NCI-H1092 treated with DMSO at 0.1 percent for 48 hours (cell line): Measurements from ENCODE around the gene GPANK1.
A peak's percentile ranks its signal among the peaks of the same experiment; 100 is the strongest.
"Not testable (repeated sequence)": the region's sequence is repeated elsewhere in the genome, so short reads cannot be mapped to it uniquely, and the experiment has no call there.

Experiments
- DNase-seq: peaks from one replicate; lab custom pipeline; 2025; lab: John Stamatoyannopoulos, UW

Gene GPANK1

DNA sequence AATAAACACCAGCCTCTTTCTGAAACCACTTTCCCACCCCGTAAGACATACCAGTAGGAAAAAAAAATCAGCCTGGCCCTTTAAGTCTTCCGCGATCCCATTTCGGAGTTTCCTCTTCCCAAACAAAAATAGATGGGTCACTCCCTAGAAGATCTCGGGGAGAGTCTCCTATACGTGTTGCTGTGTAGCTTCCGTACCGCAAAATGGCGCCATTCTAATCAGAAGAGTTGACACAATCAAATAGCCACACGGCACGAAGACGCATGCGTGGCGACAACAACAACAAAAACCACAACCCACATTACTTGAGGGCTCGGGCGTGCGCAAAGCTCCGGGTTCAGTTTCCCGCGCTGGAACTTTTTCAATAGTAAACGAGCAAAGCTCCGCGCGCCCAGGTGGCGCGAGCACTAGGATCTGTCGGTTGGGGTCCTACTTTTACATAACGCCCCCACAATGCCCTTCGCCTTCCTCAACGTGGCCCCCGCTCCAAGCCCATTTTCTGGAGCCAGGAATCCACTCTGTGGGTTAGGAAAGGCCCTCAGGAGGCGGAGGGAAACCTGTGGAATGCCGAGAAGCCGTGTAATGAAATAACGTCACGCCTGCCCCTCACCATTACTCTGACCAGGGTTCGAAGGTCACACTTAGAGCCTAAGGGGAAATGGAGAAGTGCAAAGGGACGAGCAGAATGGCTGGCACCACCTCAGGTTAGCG, at the start of gene GPANK1:
Gene GPANK1 (minus strand): TSS at position 208 of the 711 bp plus-strand sequence. CDS start 519 bp downstream, outside the sequence.
- peak; percentile 83 for DNase-seq

DNA sequence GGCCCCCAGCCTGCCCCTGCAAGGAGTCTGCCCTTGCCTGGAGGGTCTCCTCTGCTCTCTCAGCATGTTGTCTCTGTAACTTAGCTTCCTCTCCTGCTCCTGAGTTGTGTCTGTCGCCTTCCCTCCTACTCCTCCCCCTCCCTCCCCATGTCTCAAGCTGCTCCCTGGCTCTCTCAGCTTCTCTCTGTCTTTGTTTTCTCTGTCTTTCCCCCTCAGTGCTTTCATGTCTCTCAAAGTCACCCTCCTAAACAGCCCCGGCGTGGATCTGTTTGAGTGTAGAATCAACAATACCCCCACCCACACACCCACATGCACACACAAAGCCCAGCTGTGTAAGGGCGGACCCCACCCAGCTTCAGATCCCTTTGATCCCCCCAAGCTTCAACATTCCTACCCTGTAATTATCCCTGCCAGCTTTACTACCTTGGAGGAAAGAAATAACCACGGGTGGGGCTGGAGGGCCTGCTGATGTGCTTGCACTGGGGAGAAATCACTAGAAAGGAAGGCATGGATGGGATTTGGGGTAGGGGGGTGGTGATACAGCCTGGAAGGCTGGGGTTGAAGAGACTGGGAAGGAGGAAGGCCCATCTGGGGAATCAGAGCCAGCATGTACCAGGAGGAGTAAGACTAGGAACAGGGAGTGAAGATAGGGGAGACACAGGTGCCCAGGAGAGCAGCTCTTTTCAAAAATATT, 49.3 kb upstream of the GPANK1 start:
- no peak for DNase-seq

DNA sequence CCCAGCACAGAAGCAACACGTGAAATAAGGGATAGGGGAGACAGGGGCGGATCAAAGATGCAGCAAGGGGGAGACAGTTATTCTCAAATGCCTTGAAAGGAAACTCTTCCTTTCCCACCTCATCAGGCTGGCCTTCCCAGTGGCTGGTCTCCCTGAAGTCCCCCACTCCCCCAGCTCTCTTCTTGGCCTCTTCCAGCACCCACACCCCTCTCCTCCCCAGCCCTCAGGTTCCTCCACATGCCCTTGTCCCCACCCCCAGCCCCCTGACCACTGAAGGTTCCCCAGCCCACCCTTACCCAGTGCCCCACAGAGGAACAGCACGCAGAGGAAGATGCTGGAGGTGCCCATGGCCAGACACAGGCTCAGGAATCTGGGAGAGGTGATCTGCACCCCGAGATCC, 48.7 kb upstream of the GPANK1 start:
- DNase-seq, result no peak

DNA sequence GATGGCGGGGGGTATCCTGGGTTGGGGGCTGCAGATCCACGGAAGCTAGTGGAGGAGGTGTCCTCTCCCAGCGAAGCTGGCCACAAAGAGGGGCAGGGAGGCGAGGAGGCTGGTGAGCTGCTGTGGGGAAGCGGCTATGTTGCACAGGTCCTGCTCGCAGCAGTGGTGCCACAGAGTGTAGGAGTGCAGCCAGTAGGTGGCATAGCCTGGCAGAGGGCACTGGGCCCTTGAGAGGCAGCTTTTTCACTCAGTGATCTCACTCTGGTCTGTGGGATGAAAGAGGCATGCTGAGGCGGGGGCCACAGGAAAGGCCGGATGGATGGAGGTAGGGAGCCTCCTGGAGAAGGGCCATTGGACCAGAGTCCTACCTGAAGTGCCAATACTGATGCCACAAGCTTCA, 47.5 kb upstream of the GPANK1 start:
- DNase-seq, result no peak

DNA sequence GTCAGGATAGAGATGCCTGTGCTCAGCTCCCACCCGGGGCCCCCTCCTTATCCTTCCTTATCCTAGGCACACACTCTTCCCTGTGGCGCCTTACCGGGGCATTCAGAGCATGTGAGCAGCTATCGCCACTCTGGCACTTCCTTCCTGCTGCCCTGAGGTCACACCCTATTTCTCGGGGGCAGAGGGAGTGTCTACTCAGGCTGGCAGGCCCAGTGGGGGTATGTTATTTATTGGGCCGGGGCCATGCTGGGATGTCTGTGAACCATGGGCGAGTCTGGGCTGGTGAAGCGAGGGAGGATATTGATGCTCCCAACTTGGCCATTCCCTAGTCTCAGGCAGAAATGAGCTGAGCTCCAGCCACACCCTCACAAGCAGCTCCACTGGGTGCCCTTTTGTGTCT, 46.4 kb upstream of the GPANK1 start:
- DNase-seq, result no peak

DNA sequence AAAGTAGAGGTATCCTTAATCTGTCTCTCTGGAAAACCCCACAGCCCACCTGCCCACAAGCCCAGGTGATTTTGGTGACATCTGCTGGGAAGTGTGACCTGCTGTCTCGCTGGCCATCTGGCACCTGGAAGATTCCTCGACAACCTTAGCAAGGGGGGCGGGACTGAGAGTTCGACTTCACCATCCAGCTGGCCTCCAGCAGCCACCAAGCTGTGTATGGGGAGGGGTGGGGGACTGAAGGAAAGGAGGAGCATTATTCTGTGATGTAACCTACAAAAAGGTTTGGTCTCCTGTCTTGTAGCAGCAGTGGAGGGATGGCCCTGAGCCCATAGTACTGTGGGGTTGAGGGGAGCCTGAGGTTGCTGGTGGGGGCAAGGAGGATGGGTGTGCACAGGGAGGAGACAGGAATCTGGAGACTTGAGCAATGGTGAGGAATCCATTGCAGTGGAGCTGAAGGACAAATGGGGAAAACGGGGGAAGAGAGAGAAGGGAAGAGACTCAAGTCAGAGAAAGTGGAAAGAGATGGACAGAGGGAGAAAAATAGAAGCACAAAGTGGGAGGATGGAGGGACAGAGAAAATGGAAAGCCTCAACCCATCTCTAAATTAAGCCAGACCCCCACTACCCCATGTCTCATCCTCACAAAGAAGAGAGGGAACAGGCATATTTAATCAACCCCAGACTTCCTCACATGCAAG, 45.9 kb upstream of the GPANK1 start:
- DNase-seq, result no peak

DNA sequence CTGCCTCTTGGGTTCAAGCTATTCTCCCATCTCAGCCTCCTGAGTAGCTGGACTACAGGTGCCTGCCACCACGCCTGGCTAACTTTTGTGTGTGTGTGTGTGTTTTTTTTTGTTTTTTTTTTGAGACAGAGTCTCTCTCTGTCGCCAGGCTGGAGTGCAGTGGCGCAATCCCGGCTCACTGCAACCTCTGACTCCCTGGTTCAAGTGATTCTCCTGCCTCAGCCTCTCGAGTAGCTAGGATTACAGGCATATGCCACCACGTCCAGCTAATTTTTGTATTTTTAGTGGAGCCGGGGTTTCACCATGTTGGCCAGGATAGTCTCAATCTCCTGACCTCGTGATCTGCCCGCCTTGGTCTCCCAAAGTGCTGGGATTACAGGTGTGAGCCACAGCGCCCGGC, 44.4 kb upstream of the GPANK1 start:
- not testable (repeated sequence) for DNase-seq

DNA sequence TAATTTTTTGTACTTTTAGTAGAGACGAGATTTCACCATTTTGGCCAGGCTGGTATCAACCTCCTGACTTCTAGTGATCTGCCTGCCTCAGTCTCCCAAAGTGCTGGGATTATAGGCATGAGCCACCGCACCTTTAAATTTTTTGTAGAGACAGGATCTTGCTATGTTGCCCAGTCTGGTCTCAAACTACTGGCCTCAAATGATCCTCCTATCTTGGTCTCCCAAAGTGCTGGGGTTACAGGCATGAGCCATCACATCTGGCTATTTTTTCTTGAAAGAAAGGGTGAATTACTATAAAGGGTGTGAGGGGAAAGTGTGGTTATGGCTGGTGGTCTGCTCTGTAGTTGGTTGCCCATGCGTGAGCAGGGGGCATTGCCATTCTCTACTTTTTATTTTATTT, 43.4 kb upstream of the GPANK1 start:
- DNase-seq, result no peak

DNA sequence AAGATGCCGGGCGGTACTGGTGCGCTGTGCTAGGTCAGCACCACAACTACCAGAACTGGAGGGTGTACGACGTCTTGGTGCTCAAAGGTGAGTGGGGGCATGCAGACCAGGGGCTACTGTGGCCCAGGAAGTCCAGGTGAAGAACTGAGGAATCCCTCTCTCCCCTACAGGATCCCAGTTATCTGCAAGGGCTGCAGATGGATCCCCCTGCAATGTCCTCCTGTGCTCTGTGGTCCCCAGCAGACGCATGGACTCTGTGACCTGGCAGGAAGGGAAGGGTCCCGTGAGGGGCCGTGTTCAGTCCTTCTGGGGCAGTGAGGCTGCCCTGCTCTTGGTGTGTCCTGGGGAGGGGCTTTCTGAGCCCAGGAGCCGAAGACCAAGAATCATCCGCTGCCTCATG, 42.9 kb upstream of the GPANK1 start:
- DNase-seq, result no peak

DNA sequence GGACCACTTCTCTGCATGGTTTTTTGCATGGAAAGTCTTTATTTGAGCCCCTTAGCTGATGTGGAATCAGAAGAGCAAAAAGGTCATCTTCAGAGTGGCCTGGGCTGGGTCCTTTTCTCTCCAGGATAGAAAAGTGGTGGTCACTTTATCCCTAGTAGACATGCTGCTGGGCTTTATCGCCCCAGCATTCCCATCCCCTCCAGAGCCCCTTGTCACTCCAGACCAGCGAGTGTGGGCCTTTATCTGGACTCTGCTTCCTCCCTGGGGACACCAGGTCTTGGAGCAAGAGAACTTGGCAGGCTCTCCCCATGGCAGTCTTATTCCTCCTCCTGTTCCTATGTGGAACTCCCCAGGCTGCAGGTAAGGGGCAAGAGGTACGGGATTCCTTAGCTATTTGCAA, 41.8 kb upstream of the GPANK1 start, which contains the start of gene LY6G6F:
Gene LY6G6F (plus strand): TSS at position 268 of the 400 bp plus-strand sequence. CDS start 41 bp downstream, at position 309.
- no peak for DNase-seq

DNA sequence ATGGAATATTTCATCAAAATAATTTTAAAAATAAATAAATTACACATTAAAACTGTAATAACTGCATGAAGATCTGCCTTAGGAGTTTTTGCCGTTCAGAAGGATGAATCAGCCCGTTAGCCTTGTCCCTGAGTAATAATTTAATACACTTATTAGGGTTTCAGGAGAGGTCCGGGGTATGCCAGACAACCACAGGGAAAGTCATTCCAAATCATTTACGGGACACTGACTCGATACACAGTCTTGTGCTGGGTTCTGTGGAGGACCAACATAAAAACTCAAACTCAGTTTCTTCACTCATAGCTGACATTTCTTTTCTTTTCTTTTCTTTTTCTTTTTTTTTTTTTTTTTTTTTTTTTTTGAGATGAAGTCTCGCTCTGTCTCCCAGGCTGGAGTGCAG, 41.1 kb upstream of the GPANK1 start:
- DNase-seq, result no peak

DNA sequence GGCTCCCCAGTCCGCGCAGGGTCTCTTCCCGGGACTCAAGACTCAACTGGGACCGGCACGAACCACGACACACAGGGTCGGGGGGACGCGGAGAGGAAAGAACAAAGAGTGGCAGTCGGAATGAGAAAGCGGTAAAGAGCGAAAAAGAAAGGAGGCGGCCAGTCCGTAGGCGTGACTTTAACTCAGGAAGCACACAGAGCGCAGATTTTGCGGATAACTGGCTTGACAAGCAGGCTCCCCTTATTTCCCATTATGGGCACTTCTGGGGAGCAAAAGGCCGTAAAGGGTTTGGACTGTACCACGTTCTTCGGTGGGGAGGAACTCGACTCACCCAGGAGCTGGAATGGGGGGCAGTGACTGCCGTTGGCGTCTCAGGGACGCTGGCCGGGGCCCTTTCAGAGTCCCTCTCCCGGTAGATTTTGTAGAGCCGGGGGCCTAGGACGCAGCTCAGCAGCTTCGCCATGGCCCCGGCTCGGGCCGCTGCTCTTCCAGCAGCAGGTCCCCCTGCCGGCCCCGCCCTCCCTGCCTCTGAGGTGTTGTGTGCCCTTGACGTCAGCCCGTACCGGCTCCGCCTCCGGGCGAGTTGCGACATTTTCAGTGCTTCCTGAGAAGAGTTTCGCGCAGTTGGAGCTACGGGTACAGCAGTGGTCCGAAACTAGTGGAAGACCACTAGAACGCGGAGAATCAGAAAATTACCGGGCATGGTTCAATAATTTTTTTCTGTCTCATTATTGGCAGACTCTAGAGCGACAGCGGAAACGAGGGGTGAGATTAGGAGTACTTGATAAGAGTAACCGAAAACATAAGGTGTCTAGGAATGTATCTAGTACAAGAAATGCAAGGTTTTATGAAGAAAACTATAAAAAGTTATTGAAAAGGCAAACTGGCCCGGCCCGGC, 38.3 kb upstream of the GPANK1 start, which contains the start of gene ABHD16A:
Gene ABHD16A (minus strand): TSS at position 506 of the 898 bp plus-strand sequence. CDS start 43 bp downstream, at position 463.
- DNase-seq, result peak; percentile 88

DNA sequence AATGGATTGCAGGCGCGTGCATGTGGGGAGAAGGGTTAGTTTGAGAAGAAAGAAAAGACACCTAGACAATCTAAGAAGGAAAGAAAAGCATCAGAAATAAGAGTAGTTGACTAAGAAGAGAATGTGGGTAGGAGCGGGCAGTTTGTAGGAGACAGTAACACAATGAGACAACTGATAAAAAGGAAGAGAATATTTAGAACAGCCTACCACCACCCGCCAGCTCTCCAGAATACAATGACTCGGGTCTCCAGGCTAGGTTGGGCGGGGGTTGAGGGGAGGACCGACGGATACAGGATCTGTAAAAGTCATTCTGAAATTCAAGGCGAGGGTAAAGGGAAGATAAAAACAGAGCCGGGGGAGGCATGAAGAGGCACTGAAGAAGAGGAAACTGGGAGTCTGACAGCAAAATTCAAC, 37.6 kb upstream of the GPANK1 start:
- peak; percentile 48 for DNase-seq

DNA sequence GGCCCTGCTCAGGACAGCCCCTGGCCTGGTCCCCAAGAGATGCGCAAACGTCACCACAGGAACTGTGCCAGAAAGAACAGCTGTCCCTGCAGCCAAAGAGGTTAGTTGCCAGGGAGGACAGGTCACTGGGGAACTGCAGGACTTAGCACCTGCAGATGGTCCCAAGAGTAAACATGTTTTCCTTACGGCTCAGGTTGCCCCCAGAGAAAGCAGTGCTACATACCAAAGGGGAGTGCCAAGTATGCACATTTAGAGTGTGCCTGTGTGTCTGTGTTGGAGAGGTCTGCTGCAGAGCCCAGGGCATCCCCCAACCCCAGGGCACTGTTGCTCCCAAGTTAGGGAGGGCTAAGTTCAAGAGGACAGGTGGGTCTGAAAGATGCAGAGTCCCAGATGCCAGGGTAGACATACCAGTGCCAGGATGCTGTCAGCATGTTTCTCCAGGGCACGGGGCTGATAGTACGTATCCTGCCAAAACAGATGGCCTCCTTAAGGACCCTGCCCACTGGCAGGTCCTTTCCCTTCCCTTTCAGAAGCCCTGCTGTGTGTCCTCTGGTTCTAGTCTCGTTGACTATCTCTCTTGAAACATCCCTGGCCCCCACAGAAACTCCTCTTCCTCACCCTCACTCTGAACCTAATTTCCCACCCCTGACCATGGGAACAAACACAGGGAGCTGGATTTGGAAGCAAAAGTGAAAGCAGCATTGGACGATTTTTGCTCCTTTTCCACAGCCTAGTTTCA, 37.0 kb upstream of the GPANK1 start:
- peak; percentile 31 for DNase-seq

DNA sequence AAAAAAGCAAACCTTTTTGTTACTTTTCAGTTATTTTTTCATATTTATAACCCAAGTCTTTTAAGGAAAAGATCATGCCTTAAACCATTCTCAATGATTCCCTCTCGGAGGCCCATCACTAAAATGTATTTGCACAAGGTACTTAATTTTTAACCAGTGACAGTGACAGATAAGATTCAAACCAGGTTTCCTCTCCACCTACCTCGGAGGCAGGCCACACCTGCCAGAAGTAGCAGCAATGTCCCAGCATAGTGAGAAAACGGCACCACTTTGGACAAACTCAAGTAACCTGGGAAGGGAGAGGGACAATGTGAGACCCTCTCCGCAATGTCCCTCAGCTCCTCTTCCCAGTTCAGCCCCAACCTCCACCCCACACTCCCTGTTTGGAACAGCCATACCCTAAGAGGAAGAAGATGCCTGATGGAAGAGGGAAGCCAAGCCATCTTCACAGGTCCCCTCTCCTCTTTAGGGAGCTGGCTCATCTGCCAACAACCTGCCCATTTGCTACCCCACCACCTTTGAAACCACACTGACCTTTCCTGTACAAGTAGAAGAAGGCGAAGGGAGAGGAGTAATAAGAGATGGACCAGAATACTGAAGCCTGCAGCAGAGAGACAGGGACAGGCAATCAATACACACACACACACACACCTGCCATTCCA, 36.1 kb upstream of the GPANK1 start:
- no peak for DNase-seq

DNA sequence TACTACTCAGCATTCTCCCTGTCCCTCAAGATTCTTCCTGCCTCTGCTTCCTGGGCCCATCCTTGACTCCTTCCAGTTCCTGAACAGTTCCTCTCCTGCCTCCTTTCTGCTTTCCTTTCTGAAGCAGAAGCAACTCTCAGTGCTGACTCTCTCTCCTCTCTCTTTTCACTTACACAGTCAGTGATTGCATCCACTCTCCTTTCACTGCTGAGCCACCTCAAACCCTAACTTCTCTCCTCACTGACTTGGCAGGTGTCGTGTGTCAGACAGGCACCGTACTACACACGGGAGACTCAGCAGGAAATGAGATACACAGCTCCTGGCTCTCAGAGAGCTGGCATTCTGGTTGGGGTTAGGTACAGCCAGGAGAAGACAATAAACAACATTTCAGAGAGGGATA, 32.8 kb upstream of the GPANK1 start:
- DNase-seq, result no peak

DNA sequence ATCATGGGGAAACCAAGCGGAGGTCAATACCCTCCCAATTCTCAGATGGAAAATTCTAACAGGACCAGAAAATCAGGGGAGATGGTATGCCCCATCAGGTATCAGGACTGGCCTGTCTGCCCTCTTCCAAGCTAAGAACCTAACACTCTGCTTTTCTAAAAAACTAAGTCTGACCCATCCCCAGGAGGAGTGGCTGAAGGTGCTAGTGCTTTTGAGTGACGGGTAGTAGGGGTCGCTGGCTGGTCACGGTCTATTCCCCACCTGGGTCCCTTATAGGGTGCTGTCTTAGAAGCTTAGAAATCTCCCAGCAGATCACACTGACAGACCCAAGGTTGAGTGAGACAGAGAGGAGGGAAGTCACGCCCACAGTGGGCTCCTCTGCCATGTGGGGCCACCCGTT, 28.7 kb upstream of the GPANK1 start:
- DNase-seq, result no peak

DNA sequence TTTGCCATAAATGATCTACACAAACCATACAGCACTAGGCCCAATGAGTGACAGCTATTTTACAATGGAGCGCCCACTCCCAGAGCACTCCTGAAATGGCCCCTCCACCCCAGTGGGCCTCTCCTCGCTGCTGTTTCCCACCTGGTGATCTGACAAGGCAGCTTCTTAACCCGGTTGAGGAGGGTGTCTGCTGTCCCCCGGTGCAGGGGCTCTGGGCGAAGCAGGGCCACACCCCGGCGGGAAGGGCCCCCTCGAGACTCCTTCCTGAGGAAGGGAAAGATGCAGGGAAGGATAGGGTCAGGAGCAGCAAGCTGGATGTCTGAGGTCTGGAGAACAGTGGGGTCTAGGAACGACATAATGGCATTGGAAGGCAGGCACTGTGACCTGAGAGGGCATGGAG, 28.1 kb upstream of the GPANK1 start:
- DNase-seq, result no peak

DNA sequence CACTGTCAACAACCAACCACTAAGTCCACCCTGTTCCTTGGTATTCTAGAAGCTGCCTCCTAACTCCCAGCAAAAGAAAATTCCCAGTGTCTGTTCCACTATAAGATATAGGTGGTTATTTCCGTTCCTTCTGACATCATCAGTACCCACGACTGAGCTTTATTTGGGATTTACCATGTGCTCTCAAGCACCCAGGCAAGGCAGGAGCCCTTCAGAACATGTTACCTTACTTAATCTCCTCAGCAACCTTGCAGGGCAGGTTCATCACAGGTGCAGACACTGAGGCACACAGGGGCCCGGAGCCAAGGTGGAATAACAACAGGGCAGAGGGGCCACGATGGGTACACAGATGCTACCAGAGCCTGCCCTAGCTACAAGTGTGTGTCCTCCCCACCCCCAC, 27.6 kb upstream of the GPANK1 start:
- no peak for DNase-seq

DNA sequence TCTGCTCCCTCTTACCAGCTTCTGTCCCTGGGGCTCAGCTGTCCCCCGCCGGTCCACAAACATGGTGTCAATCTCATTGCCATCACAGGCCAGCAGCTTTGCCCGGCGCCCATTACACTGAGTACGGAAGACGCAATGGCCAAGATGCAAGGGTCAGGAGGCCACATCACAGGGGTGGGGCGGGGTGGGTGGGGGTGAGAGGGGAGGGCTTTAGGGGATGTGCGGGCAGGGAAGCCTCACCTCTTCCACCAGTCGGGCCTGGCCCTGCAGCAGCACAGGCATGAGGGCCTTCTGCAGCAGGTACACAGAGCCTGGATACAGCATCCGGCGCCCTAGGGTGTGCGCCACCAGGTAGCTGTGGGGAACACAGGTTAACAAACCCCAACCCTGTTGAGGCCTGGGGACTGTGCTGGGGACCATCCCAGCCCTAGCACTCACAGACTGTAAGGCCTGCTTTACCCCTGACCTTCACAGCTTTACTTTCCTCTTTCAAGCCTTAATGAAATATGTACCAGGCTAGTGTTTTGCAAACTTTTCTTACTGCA, 26.8 kb upstream of the GPANK1 start:
- DNase-seq, result no peak
